ENCODE measurements around the gene METTL25B.

METTL25B gene

GRCh38 chr1:156773607-156774006, 45.3 kb downstream of the METTL25B start:
- DNase-seq: no peak

DNA sequence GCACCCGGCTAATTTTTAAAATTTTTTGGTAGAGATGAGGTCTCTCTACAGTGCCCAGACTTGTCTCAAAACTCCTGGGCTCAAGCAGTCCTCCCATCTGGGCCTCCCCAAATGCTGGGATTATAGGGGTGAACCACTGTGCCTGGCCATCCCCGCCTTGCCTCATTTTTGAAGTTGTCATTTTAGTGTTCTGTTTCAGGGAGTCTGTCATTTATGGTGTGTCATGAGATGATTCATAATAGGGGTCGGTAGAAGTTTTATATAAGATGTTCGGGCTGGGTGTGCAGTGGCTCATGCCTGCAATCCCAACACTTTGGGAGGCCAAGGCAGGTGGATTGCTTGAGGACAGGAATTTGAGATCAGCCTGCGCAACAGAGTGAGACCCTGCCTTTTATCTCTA, 47.5 kb downstream of the METTL25B start:
- DNase-seq: no peak

DNA sequence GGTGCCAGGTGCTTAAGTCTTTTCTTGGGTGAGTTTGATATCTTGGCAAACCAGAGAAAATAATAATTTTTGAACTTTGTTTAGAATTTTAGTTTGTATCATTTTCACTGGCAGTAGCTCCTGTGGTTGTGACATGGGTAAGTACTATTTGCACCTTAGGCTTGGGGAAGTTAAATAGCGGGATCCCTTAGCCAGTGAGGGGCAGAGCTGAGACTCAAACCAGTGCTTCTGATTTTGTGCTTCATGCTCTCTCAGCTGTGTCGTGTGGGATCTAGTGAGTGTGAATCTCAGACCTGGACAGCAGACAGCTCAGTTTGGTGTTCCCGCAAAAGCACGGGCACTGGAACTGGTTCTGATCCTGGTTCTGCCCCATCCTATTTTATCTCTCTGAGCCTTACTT, 48.7 kb downstream of the METTL25B start:
- DNase-seq: no peak

DNA sequence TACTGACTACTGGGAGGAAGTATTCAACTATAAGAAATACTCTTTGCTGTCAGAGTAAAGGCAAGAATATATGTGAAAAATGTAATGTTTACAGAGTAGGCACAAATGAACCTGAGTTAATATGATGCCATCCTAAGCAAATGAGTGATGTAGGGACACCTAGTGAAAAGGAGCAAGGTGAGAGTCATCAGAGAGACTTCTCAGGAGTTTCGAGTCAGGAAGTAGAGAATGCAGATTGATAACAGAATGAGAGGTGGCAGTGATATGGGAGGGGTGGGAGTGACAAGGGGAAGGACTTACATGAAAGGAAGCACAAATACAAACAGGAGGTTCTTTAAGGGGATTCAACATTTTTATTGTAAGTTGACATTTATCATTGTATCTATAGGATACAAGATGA, 49.3 kb downstream of the METTL25B start:
- DNase-seq: no peak

GRCh38 chr1:156781585-156782186, 53.4 kb downstream of the METTL25B start:
- no peak for DNase-seq

DNA sequence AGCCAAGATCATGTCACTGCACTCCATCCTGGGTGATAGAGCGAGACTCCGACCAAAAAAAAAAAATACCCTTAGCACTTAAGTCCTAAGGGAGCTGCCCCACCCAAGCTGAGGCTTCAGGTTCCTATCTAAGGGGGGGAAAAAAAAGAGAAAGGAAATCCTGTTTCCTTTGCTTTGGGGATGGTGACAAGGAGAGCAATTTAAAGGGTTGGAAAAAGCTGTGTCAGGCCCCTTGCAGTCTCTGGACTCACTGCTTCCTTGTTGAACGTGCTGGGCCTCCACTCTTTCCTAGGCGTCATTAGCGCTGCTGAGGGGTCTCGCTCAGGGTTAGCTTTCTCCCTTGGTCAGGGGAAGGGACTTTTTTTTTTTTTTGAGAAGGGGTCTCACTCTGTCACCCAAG, 57.2 kb downstream of the METTL25B start:
- no peak for DNase-seq

Measured in activated T-cell treated with anti-CD3 and anti-CD28 coated beads for 4 hours (primary cell).